Lung (tissue), 12 donors: ENCODE data around the gene PRKAA1. TPM values are rescaled to one million over a fixed set of nuclear protein-coding genes. Genes with fewer than 3 reads are reported as not detected.

Source experiments
- ATAC-seq: fragments of 200-7000 bp; cut with Tn5 transposase; one replicate; pipeline ENCODE4 v1.9.1; 2020; ENCODE audit warnings: moderate number of reproducible peaks; ENCODE audit not compliant: insufficient read depth, low FRiP score
- DNase-seq, 3 donors: peaks; one replicate each; pipeline ENCODE4 v3.0.0-alpha.2; 2013 to 2017
- H3K27ac ChIP-seq, 2 donors: one replicate each; pipeline ENCODE4 v1.5.1; 2013; ENCODE audit warnings: mild to moderate bottlenecking in 2 of 2, moderate library complexity in 2 of 2, control low read depth in 1 of 2, inconsistent platforms in 1 of 2, low read depth in 1 of 2, low read length in 1 of 2
- H3K27me3 ChIP-seq, 3 donors: one replicate each; pipeline ENCODE4 v1.5.1; 2013; ENCODE audit warnings: low read length in 2 of 3; ENCODE audit not compliant: control insufficient read depth in 3 of 3, insufficient read depth in 3 of 3
- H3K36me3 ChIP-seq, 4 donors: one replicate each; pipeline ENCODE4 v1.5.1; 2013; ENCODE audit warnings: low read length in 4 of 4, mild to moderate bottlenecking in 1 of 4, moderate library complexity in 1 of 4; ENCODE audit not compliant: control insufficient read depth in 4 of 4, insufficient read depth in 4 of 4
- H3K4me1 ChIP-seq, 5 donors: one replicate each; pipeline ENCODE4 v1.5.1; 2013; ENCODE audit warnings: low read length in 5 of 5, mild to moderate bottlenecking in 2 of 5, moderate library complexity in 1 of 5; ENCODE audit not compliant: control insufficient read depth in 5 of 5, insufficient read depth in 5 of 5
- H3K4me3 ChIP-seq: one replicate; pipeline ENCODE4 v1.5.1; 2013; ENCODE audit warnings: mild to moderate bottlenecking, control low read depth, moderate library complexity
- H3K9ac ChIP-seq, 2 donors: one replicate each; pipeline ENCODE4 v1.5.1; 2013; ENCODE audit warnings: low read length in 2 of 2, control low read depth in 1 of 2; ENCODE audit not compliant: insufficient read depth in 1 of 2
- H3K9me3 ChIP-seq, 4 donors: one replicate each; pipeline ENCODE4 v1.5.1; 2013; ENCODE audit warnings: low read length in 3 of 4, mild to moderate bottlenecking in 1 of 4, moderate library complexity in 1 of 4; ENCODE audit not compliant: control insufficient read depth in 4 of 4, insufficient read depth in 3 of 4
- CTCF ChIP-seq: IDR thresholded peaks from 2 replicates; pipeline ENCODE4 v1.5.1; 2012; ENCODE audit warnings: mild to moderate bottlenecking; ENCODE audit errors: control extremely low read depth, extremely low read depth
- WGBS, 2 donors: extraction: QIAGEN DNeasy Blood & Tissue Kit; methylation state at CpG; one replicate each; pipeline ENCODE4 v1.1.7; 2013; 5-methylcytosine and 5-hydroxymethylcytosine counted together
- polyA plus RNA-seq, 2 donors: library from polyadenylated mRNA; stranded (reverse); fragments of 200-250 nt; gene quantifications; one replicate each; pipeline ENCODE4 v1.2.1, GENCODE V29; 2013
- total RNA-seq, 2 donors: library from RNA; depleted of rRNA in 1 of 2; stranded (reverse); fragments of >200 nt in 1 of 2; gene quantifications; one replicate each; pipeline ENCODE4 v1.2.1, GENCODE V29; 2014 to 2021
- donor health status: control.
- donor health status: control.
- donor health status: Bipolar disorder and iron deficiency.
- donor health status: healthy.
- donor health status: DM: yes; HTN: yes; CAD: no.

The PRKAA1 gene
- total and polyA plus RNA-seq, 4 donors: 24.5 to 113 (median 56.6) TPM

- Histone ChIP-seq H3K4me3 (no peak overlapping the region), H3K27ac (no peak overlapping the region), H3K27me3 (no peaks in the 10 kb centered on the region), H3K9ac (no peak overlapping the region), H3K9me3 (peaks cover 0 to 3% (median 0%) of the 10 kb centered on the region in 4 donors), H3K36me3 (peaks cover 0 to 3% (median under 1%) of the 10 kb centered on the region in 4 donors), H3K4me1 (peaks cover 0 to 10% (median 0%) of the 10 kb centered on the region in 5 donors)
- TF ChIP-seq CTCF: no peak
- ATAC-seq (no peak), DNase-seq (no peak)
- 90 to 100% methylated on average over 1 of the region's 1 CpG for WGBS, 2 donors
Measured at GRCh38 chr5:40784916-40785315, 13.3 kb downstream of the PRKAA1 start.

- WGBS, 2 donors: 81 to 93% methylated on average over 1 of the region's 1 CpG
- H3K4me1 ChIP-seq: peaks cover 0 to 10% (median 0%) of the 10 kb centered on the region in 5 donors
- H3K36me3 ChIP-seq: peaks cover 0 to 3% (median under 1%) of the 10 kb centered on the region in 4 donors
- peaks cover 0 to 3% (median 0%) of the 10 kb centered on the region in 4 donors for H3K9me3 ChIP-seq
- no peak overlapping the region for H3K27ac ChIP-seq
- H3K9ac ChIP-seq: no peak overlapping the region
- DNase-seq (no peak), ATAC-seq (no peak)
- H3K4me3 ChIP-seq: no peak overlapping the region
- H3K27me3 ChIP-seq: no peaks in the 10 kb centered on the region
- no peak for TF ChIP-seq CTCF
Measured at GRCh38 chr5:40784027-40784653, 14.0 kb downstream of the PRKAA1 start.

GRCh38 chr5:40781843-40782409 lies 16.2 kb downstream of the PRKAA1 start:
- Histone ChIP-seq H3K9ac (no peak overlapping the region), H3K27ac (no peak overlapping the region), H3K9me3 (no peaks in the 10 kb centered on the region), H3K36me3 (peaks cover 0 to 1% (median 0%) of the 10 kb centered on the region in 4 donors), H3K4me1 (peaks cover 0 to 10% (median 0%) of the 10 kb centered on the region in 5 donors), H3K27me3 (no peaks in the 10 kb centered on the region), H3K4me3 (no peak overlapping the region)
- ATAC-seq (no peak), DNase-seq (peak in 2 of 3 donors; percentile 26 to 60)
- no peak for TF ChIP-seq CTCF
